GM21528 (cell line): ENCODE data around the gene KIAA0513.

Source experiments
- ATAC-seq: cut with Tn5 transposase; IDR thresholded peaks from one replicate; pipeline ENCODE4 v1.9.1; 2021; ENCODE audit warnings: mild to moderate bottlenecking, moderate library complexity; ENCODE audit not compliant: unreplicated experiment, low FRiP score

KIAA0513 gene

DNA sequence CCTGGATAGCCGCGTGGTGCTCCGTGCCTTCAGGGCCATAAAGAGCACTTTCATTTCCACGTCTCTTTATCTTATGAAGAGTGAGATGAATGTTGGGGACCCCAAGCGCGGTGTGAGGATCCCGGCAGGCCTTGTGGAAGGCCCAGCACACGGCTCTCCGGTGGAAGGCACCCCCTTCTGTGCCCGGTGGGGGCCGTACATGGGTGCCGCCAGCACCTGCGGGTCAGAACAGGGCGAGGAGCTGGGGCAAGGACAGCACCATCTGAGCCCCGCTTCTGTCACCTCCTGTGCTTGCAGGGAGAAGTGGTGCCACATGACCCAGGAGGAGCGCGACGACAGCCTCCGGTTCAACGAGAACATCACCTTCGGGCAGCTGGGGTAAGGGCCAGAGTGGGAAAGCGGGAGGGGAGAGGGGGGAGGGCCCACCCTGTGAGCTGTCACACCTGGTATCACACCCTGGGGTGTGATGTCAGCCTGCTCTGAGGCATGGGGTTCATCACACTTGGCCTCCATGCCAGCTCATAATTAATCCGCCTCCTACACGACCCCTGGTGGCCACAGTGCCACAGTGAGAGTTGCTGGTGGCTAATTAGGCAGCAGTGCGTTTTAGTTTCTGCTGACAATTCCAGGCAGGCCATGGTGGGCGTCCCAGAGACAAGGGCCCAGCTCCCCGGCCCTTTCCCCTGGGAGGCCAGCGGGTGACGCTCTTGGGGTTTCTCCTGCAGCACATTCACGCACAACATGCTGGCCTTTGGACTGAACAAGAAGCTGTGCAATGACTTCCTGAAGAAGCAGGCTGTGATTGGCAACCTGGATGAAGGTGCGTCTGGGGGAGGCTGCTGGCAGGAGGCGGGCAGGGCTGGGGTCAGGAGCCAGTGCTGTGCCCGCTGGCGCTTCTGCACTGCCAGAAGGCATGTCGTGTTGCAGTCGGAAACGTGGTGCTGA is 59.0 kb downstream of the KIAA0513 start:
- ATAC-seq, result no peak

DNA sequence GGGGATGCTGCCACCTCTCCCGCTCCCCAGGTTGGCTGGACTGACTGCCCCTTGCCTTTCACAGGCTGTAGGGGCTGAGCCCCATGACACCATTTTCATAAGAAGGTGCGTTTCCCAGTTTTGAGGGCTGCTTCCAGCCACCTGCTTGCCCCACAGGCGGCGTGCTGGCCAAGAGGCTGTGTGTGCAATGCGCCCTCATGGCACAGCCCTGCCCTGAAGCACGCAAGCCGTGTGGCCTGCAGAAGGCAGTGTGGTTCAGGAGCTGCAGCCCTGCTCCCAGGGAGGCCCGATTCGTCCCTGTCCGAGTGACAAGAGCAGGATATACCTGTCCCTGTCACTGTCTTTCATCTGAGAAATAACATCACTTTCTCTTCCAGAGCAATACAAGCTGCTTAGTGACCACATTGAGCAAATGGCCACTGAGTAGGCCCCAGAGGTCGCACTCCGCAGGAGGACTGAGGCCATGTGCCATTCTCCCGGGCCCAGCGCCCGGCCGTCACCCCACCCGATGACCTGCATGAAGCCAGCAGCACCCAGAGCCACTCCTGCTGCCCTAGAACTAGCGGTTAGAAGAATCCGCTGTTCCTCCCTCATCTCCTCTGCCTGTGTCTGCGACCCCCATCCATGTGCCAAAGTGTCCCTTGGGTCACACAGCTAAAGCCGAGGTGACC is 60.4 kb downstream of the KIAA0513 start:
- no peak for ATAC-seq

DNA sequence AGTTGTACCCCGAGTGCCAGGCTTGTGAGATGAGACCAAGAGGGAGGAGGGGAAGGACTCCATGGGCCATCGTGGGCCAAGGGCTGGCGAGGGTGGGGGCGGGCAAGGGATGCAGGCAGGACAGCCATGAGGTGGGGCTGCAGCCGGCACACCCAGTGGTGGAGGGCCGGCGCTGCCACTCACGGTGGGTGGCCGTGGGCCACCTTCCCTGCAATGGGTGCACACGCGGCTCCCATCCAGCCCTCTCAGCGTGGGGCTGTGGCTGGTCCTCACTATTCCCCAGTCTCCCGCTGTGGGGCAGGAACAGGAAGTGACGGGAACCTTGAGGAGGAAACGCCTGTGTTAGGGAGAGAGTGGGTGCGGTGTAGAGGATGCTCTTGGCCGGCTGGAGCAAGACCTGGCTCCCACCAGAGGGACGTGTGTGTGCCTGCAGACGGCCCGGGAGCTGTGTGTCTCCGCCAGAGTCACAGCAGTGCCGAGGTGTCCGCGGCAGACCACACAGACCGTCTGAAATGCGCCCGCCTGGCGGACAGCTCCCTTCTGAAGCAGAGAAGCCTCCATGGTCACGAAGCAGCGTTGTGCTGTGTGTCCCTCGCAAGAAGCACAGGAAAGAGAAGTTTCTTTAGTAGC is 61.1 kb downstream of the KIAA0513 start:
- no peak for ATAC-seq

DNA sequence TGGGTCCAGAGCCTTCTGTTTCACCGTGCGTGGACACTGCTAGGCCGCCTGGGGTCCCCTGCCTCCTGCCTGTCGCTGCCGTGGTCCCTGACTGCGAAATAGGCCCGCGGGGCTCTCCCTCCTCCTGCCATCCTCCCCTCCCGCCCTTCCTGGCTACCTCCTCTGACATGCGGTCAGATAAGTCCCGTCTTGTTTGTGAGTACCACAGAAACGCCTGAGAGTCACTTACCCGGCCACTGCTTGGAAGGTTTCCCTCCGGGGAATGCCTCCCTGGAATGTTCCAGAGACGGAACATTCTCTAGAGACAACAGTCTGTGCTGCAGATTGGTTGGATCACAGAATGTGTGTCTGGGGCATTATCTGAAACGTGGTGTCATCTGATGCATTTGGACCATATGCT is 61.9 kb downstream of the KIAA0513 start:
- ATAC-seq, result no peak

DNA sequence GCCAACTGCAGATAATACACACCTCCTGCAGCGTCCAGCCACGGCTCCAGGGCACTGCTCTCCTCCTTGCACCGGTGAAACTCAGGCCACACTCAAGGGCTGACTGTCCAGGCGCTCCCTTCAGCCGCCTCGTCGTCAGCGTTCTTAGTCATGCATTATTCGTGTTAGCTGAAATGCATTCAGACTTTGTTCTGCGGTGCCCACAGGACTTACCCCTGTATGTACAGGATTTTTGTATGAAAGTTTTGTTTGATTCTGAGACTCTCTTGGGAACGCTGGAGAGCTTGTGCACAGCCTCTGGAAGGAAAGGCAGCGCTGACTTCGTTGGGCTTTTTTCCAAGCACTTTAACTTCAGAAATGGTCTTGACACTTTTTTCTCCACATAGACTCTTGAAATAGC is 62.6 kb downstream of the KIAA0513 start:
- no peak for ATAC-seq

DNA sequence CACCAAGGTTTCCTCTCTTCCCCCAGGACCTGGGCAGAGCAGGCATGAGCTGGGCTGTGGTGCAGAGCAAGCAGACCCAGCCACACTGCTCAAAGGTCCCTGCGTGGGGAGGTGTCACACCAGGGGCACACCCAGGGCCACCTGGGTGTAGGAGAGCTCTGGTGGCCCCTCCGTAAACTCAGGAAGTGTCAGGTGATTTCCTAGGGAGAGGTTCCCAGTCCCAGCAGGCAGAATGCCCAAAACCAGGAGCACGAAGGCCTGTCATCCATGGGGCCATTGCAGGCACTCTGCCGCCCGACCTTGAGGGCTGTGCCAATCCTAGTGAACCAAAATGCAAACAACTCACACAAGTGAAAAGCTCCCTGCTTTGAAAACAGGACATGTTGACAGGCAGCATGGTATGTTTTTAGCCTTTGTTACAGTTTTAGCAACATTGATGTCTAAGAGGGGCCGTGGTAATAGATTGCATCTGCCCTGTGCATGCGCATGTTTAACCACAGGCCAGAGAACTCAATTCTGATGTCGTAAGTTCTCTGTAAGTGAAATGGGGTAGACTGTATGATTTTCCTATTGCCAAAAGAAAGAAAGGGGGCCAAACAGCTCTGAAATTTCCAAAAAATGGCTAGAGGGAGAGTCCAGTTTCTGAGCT is 63.4 kb downstream of the KIAA0513 start:
- no peak for ATAC-seq

DNA sequence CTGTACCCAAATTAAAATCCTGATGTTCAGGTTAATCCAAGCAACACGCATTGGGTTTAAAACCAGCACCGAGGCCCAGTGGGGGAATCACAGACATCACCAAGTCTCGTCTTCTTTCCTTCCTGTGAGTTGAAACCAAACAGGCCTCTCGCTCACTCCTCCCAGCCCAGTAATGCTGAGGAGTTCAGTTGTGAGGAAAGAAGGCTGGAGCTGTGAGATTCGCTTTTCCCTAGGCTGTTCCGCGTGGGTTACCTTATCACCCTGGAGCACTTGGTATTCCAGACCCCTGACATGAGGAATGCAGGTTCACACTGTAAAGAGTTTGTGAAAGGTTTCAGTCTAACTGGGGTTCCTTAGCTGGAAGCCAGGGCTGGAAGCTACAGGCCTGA is 63.9 kb downstream of the KIAA0513 start:
- no peak for ATAC-seq

DNA sequence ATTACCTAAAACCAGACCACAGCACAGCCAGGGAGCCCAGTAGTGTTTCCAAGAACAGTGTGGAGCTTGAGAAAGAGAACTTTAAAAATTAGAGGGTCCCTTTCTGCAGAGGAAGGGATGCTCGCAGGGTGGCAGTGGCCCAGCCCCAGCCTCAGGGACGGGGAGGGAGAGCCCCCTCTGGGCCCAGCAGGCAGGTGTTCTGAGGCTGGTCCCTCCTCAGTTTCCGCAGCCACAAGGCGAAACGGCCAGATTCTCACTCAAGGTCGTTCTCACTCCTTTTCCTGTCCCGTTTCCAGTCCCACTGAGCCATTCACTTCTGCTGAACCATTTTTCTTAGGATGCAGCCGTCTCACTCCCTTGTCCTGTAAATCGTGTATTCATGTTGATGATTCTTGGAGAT is 64.7 kb downstream of the KIAA0513 start:
- no peak for ATAC-seq

DNA sequence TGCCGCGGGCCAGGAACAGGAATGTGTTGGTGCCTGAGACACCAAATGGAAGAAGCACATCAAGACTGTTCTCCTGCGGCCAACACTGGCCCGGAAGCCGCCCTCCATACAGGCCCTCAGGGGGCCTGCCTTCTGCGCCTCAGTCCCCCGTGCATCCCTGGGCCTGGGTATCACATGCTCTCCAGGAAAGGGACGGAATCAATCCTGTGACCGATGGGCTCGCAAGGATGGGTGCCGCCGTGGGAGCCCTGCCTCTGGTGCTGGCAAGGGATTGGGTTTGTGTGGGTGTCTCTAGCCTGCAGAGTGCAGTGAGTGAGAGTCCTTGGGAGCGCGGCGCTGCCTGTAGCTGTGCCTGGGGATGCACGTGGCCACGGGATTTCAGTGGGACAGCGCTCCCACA is 65.3 kb downstream of the KIAA0513 start:
- no peak for ATAC-seq

DNA sequence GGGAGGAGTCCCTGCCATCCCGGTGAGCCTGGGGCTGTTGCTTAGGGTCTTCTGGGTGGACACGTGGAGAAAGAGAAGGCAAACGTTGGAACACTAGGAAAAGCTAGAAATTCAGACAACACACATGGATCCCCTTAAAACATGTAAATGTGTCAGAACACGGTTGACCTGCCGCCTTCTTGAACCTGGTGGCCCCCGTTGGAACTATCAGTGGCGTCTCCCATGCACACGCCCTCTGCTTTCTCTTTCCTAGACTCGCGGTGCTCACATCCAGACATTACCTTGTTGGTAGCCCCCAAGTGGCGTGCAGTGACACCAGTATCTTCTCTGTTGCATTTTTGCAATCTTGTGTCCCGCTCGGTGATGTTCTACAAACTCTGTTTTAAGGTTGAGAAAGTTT is 66.1 kb downstream of the KIAA0513 start:
- ATAC-seq, result no peak

DNA sequence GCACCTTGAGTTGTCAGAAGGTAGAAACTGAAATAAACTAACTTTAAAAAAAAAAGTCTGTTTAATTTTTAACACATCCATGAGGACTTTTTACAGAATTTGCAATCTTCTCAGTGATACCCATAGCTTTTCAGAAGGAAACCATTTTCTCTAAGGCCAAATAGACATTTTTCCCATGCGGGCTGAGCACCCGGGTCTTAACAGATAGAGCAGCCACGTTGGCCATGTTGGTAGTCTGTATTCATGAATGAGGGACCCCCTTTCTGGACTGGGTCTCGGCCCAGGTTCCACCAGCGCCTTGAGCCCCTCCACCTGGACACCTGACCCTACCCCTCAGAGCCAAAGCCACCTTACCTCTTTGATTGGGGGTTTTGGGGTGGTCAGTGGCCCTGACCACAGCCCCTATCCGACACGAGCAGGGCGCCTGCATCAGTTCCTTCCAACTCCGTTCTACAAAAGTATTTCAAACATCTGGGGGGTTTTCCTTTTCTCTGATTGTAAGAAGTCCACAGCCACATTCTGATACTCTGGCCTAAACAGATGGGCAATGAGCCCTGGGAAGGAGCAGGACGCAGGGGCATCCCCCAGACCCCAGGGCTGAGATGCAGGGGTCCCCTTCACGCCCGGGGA is 66.7 kb downstream of the KIAA0513 start:
- ATAC-seq, result no peak

DNA sequence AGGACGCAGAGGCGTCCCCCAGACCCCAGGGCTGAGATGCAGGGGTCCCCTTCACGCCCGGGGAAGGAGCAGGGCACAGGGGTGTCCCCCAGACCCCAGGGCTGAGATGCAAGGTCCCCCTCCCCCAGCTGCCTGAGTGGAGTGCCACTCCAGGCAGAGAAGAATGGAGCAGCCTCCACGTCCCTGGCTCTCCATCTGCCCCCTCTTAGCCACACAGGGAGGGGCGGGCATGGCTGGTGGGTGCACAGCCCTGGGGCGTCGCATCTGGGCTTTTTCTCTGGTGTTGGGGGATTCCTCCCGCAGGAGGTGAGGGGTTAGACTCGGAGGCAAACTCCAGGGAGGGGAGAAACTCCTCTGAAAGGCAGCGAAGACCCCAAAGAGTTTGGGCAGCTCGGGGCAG is 67.2 kb downstream of the KIAA0513 start:
- ATAC-seq, result no peak

DNA sequence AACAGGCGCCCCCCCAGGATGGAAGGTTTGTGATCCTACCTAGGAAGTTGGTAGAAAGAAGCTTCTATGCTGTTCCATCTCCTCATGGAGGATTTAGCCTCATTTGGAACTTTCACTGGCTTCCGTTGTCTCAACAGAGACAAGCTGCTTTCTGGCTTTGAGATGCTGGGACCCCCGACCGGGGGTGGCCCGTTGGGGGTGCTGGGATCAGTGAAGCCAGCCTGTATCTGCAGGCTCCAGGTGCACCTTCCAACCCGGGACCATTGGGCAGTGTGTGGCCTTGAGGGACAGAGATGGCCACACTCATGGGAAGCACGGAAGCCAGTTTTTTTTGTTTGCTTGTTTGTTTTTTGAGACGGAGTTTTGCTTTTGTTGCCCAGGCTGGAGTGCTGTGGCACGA is 69.3 kb downstream of the KIAA0513 start:
- no peak for ATAC-seq

DNA sequence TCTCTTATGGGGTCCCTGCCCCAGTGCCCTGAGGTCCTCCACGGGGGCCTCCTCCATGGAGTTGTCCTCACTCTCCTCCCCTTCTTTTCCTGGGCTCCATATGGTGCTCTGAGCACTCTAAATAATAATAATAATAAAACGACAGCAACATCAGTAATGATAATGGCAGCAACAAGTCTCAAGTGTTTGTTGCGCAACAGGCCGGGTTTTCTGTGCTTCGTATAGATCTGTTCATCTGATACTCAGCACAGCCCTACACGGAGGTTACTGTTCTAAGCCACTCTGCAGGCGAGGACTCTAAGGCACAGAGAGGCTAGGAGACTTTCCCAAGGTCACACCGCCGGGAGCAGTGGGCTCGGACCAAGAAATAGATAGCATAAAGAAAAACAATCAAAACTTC is 71.0 kb downstream of the KIAA0513 start:
- ATAC-seq, result no peak

DNA sequence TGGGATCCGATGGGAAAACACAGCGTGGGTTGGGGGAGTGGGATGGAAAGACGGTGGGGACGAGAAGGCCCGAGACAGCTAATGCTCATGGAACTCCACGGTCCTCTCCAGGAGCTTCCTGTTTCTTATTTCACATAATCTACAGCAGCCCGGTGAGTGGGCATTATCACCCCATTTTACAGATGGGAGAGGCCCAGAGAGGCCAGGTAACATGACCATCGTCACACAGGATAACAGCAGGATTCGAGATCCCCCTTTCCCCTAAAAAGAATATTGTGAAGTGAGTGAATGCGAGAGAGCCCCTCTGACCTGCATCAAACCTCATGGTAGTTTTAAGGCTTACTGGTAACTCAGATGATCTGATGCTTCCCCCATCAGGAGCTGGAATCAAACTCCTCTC is 72.7 kb downstream of the KIAA0513 start:
- no peak for ATAC-seq

DNA sequence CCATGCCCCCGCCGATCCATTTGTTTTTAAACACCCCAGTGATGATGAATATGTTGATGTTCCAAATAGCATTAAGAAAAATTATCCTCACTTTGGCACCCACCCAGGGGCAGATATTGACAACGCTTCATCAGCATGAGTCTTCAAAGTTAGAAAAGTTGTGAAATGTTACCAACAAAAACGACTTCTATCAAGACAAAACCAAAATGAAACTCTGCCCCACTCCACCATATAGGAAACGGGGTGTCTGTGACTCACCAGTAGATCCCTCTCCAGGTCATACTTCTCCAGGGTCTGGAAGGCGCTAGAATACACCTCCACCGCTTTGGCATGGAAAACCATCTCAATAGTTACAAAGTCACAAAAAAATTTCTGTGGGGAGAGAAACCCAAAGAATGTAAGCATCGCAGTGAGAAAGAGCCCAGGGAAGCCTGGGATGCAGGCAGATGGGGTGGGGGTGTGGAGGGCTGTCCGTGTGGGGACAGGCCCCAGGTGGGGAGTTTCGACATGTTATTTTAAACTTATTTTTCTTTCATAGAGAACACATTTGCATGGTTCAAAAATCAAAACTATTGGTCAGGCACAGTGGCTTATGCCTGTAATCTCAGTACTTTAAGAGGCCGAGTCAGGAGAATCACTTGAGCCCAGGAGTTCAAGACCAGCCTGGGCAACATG is 74.5 kb downstream of the KIAA0513 start:
- ATAC-seq, result no peak

DNA sequence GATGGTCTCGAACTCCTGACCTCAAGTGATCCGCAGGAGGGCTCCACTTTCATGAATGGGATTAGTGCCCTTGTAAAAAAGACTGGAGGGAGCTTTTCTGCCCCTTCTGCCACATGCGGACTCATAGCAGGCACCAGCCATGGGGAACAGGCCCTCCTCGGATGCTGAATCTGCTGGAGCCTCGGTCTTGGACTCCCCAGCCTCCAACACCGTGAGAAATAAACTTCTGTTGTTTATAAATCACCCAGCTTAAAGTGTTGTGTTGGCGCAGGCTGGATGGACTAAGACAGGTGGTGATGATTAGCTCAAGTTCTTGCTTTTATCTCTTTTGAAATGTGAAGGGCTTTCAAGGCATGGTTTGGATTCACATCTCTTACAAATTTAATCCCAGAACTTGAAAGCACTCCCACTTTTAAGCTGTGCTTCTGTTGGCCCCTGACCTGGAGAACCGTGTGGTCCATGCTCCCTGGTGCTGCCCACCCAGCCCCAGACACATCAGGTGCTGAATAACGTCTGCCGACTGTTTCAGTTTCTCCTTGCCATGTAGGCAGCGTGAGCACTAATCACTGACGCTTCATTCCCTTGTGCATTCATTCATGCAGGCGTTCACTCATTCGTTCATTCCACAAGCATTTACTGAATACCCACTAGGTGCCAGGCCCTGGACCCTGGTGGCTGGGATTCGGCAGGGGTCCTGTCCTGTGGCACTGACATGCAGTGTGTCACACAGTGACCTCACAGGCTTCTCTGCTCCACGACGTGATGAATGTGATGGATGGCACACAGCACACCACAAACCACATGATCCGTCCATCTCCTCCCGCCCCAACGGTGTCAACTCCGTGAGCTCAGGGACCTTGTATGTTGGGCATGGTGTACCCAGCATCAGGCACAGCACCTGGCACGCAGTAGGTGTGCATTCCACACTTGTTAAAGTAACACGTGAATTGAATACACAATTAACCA is 75.8 kb downstream of the KIAA0513 start:
- no peak for ATAC-seq

DNA sequence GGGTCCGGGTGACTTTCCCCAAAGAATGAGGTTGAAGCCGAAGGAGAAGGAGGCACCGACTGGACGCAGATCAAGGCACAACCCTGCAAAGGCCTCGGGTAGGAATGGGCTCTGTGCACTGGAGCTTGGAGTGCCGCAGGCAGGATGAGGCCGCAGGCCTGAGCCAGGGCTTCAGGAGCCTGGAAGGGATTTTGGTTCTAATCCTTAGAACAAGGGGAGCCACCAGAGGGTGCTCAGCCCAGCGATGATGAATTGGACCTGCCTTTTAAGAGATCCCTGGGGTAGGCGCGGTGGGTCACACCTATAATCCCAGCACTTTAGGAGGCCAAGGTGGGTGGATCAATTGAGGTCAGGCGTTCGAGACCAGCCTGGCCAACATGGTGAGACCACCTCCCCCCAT is 76.6 kb downstream of the KIAA0513 start:
- no peak for ATAC-seq

DNA sequence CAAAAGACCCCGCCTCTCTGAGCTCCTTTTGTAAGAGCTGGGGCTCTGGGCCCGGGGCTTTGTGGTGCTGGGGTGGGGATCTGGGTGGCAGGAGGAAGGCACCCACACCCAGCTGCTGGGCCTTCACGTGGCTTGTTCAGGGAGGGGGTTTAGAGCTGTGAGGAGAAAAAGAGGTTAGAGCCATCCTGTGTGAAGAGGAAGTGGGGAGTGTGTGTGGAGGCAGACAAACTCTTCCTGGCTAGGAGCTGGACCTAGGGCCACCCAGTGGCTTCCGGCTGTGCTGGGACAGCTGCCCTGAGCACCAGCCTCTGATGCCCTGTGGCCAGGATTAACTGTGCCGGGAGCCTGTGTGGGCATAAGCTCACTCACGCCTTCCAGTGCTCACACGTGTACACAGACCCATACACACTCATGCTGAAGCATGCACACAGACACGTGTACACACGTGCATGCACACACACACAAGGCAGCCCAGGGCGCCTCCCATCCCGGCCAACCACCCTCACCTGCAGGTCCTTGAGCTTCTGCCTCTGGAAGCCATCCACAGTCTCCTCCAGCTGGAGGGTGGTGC is 77.3 kb downstream of the KIAA0513 start:
- no peak for ATAC-seq
